Sigmoid colon (tissue), 4 donors: ENCODE data around the gene CD3G.

Experiments
- POLR2A ChIP-seq, 2 donors: fragments of 450-650 bp; IDR thresholded peaks; one replicate each; pipeline ENCODE4 v1.6.1; 2016; ENCODE audit warnings: antibody characterized with exemption in 2 of 2, mild to moderate bottlenecking in 2 of 2, moderate library complexity in 2 of 2
- POLR2AphosphoS5 ChIP-seq, 4 donors: sonication (generic); formaldehyde crosslinking; IDR thresholded peaks; one replicate each; pipeline ENCODE4 v1.6.1; 2017; ENCODE audit warnings: antibody characterized with exemption in 4 of 4
- TF ChIP-seq, protein P1 (sequence below), 4 experiments: fragments of 450-650 bp in 3 of 4; fragments of 200-600 bp in 1 of 4; IDR thresholded peaks; one replicate each; pipeline ENCODE4 v1.5.1; 2016 to 2019; ENCODE audit warnings: antibody characterized with exemption in 4 of 4, mild to moderate bottlenecking in 3 of 4, moderate library complexity in 2 of 4

DNA sequence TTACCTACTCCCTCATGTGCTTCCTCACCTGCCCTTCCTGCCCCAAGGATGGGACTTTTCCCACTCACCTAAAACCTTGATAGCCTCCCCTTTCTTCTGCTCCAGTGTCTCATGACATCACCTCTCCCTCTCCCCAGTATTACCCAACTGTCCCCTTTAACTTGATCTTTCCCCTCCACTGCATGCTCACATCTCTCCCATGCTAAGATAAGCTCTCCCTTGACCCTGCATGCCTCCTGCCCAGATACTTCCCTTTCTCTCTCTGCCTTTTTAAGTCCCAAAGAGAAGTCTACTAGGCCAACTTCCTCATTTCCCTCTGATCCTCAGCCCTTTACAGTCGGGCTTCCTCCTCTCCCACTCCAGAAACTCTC, 24.8 kb upstream of the CD3G start:
- TF ChIP-seq, protein P1, sequence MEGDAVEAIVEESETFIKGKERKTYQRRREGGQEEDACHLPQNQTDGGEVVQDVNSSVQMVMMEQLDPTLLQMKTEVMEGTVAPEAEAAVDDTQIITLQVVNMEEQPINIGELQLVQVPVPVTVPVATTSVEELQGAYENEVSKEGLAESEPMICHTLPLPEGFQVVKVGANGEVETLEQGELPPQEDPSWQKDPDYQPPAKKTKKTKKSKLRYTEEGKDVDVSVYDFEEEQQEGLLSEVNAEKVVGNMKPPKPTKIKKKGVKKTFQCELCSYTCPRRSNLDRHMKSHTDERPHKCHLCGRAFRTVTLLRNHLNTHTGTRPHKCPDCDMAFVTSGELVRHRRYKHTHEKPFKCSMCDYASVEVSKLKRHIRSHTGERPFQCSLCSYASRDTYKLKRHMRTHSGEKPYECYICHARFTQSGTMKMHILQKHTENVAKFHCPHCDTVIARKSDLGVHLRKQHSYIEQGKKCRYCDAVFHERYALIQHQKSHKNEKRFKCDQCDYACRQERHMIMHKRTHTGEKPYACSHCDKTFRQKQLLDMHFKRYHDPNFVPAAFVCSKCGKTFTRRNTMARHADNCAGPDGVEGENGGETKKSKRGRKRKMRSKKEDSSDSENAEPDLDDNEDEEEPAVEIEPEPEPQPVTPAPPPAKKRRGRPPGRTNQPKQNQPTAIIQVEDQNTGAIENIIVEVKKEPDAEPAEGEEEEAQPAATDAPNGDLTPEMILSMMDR (IDR thresholded peaks at IDR 0.05), result no peak
- no peak for TF ChIP-seq POLR2AphosphoS5 (IDR thresholded peaks at IDR 0.05)
- no peak for TF ChIP-seq POLR2A (IDR thresholded peaks at IDR 0.05)
